NB4 (cell line): Measurements from ENCODE around the gene KIRREL3.

ENCODE experiments used
- CTCF ChIP-seq: IDR thresholded peaks from one replicate; pipeline ENCODE4 v1.5.1; 2012; ENCODE audit warnings: low read depth, low read length
- MYC ChIP-seq: IDR thresholded peaks from 2 replicates; pipeline ENCODE4 v1.6.1; 2011; ENCODE audit warnings: low read depth, low read length

- TF ChIP-seq CTCF (no peak), MYC (no peak)
Observed at GRCh38 chr11:126791991-126792390, 208.6 kb downstream of the KIRREL3 start.
